PC-9 (cell line): ENCODE data around the gene TMEM87A. TPM values are rescaled to one million over a fixed set of nuclear protein-coding genes. Genes with fewer than 3 reads are reported as not detected.

Experiments
- BruUV-seq: library from RNA; stranded (reverse); fragments of 400-500 nt; replicated peaks from 2 replicates; lab custom pipeline; 2021; lab: Mats Ljungman, UMichigan
- CTCF ChIA-PET: fragments of 300-600 bp; sonication (Branson Sonifier 250); formaldehyde crosslinking; loops from one replicate; lab custom pipeline; 2022; ENCODE audit warnings: antibody characterized with exemption; lab: Charles Lee
- POLR2A ChIA-PET: fragments of 300-600 bp; sonication (Branson Sonifier 250); formaldehyde crosslinking; loops from one replicate; lab custom pipeline; 2022; ENCODE audit warnings: antibody characterized with exemption; ENCODE audit not compliant: unreplicated experiment; lab: Charles Lee
- DNase-seq, 2 experiments: peaks; one replicate each; pipeline versions ENCODE4 v3.0.0 to v3.0.0-alpha.2; 2015 to 2022; ENCODE audit warnings: mixed read lengths in 1 of 2
- H2AFZ ChIP-seq: fragments of 200-600 bp; sonication (generic); 2 replicates; pipeline ENCODE4 v1.8.1; 2017; ENCODE audit warnings: antibody characterized with exemption
- H3F3A ChIP-seq: fragments of 200-600 bp; sonication (generic); 2 replicates; pipeline ENCODE4 v1.8.1; 2017; ENCODE audit warnings: antibody characterized with exemption, mild to moderate bottlenecking, low read depth; ENCODE audit not compliant: insufficient read depth
- H3K27ac ChIP-seq: fragments of 200-600 bp; sonication (generic); 2 replicates; pipeline ENCODE4 v1.6.1; 2016; ENCODE audit warnings: mixed run types
- H3K27me3 ChIP-seq: fragments of 200-600 bp; sonication (generic); 2 replicates; pipeline ENCODE4 v1.6.1; 2016; ENCODE audit warnings: low read depth, mixed run types; ENCODE audit not compliant: insufficient read depth
- H3K36me3 ChIP-seq: fragments of 200-600 bp; sonication (generic); 2 replicates; pipeline ENCODE4 v1.6.1; 2016; ENCODE audit warnings: low read depth, mixed run types
- H3K4me1 ChIP-seq: fragments of 200-600 bp; sonication (generic); replicated peaks from 2 replicates; pipeline ENCODE4 v1.6.1; 2016; ENCODE audit warnings: mixed run types; ENCODE audit not compliant: insufficient read depth
- H3K4me2 ChIP-seq: fragments of 200-600 bp; sonication (generic); 2 replicates; pipeline ENCODE4 v1.6.1; 2017; ENCODE audit warnings: mixed run types
- H3K4me3 ChIP-seq: fragments of 200-600 bp; sonication (generic); 2 replicates; pipeline ENCODE4 v1.6.1; 2016; ENCODE audit warnings: mixed run types
- H3K79me2 ChIP-seq: fragments of 200-600 bp; sonication (generic); 2 replicates; pipeline ENCODE4 v1.6.1; 2017; ENCODE audit warnings: low read depth, mixed run types
- H3K9me2 ChIP-seq: fragments of 200-600 bp; sonication (generic); 2 replicates; pipeline ENCODE4 v1.8.1; 2017; ENCODE audit warnings: mild to moderate bottlenecking; ENCODE audit not compliant: insufficient read depth
- H3K9me3 ChIP-seq: fragments of 200-600 bp; sonication (generic); 2 replicates; pipeline ENCODE4 v1.8.1; 2016; ENCODE audit warnings: low read depth; ENCODE audit not compliant: insufficient read depth
- H4K20me1 ChIP-seq: fragments of 200-600 bp; sonication (generic); 2 replicates; pipeline ENCODE4 v1.8.1; 2017; ENCODE audit not compliant: insufficient read depth
- CTCF ChIP-seq: fragments of 200-600 bp; sonication (generic); conservative IDR thresholded peaks from 2 replicates; pipeline ENCODE4 v1.6.1; 2017; ENCODE audit warnings: mixed run types, antibody characterized with exemption, mild to moderate bottlenecking, moderate library complexity
- EZH2 ChIP-seq: fragments of 200-600 bp; sonication (generic); IDR thresholded peaks from 2 replicates; pipeline ENCODE4 v1.8.0; 2017; ENCODE audit warnings: antibody characterized with exemption, low read depth
- intact Hi-C: fragments of 100-400 bp; cut with micrococcal nuclease; formaldehyde crosslinking; loops from one replicate; pipeline ENCODE4 v1.10.0; 2022; ENCODE audit not compliant: unreplicated experiment
- total RNA-seq: library from RNA; stranded (reverse); gene quantifications from 2 replicates; pipeline ENCODE4 v1.2.3, GENCODE V29; 2021

TMEM87A gene
- total RNA-seq, 1 experiment from 2014 or later: 45.1 TPM

DNA sequence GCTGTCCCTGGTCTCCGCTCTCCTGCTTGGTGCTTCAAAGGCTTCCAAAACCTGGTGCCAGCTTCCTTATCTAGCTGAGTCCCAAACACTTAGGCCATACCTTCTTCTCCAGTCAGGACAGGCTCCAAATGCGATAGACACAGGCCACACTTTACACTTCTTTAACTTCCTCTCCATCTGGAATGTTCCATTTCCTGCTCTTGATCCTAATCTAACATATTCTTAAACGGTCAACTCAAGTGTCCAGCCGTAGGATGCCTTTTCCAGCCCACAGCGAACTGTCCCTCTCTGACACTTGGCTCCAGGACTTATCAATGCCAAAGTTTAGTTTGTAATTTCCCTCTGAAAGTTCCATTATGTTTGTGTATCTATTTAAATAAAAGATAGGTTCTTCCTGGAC is 97.6 kb downstream of the TMEM87A start:
- H3F3A ChIP-seq: no peaks in the 10 kb centered on the region
- H3K27ac ChIP-seq: no peak overlapping the region
- intact Hi-C loops: no loop called here
- ChIA-PET CTCF (no interaction called here), POLR2A (no interaction called here)
- H3K4me2 ChIP-seq: no peak overlapping the region
- no peak for DNase-seq
- BruUV-seq: no TSS peak
- H3K27me3 ChIP-seq: no peaks in the 10 kb centered on the region
- H3K9me3 ChIP-seq: no peaks in the 10 kb centered on the region
- H3K9me2 ChIP-seq: no peaks in the 10 kb centered on the region
- no peak for TF ChIP-seq EZH2
- TF ChIP-seq CTCF: no peak
- no peak overlapping the region for H3K4me3 ChIP-seq
- no peaks in the 10 kb centered on the region for H3K79me2 ChIP-seq
- H3K36me3 ChIP-seq: no peaks in the 10 kb centered on the region
- no peaks in the 10 kb centered on the region for H4K20me1 ChIP-seq
- no peaks in the 10 kb centered on the region for H3K4me1 ChIP-seq
- no peak overlapping the region for H2AFZ ChIP-seq

DNA sequence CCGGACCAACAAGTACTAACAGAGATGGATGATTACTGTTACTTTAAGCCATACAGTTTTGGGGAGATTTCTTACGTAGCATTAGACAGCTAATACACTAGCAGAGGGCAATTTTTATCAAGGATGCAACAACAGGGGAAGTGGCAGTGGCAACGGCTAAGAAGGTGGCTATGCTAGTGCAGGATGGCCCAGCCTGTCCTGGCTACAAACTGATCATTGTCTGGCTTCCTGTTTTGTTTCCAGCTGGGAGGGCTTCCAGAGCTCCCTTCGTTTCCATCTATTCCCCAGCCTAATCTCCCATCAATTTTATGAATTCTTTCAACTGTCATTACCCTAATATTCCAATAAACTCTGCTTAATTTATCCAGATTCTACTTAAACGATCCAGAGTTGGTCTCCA is 100.8 kb downstream of the TMEM87A start:
- H3K4me2 ChIP-seq: no peak overlapping the region
- ChIA-PET CTCF (no interaction called here), POLR2A (no interaction called here)
- H3K27me3 ChIP-seq: no peaks in the 10 kb centered on the region
- H4K20me1 ChIP-seq: no peaks in the 10 kb centered on the region
- H3K27ac ChIP-seq: no peak overlapping the region
- H3K4me3 ChIP-seq: no peak overlapping the region
- no peak for DNase-seq
- no TSS peak for BruUV-seq
- H3F3A ChIP-seq: no peaks in the 10 kb centered on the region
- TF ChIP-seq EZH2: no peak
- no peaks in the 10 kb centered on the region for H3K9me2 ChIP-seq
- no peaks in the 10 kb centered on the region for H3K9me3 ChIP-seq
- H2AFZ ChIP-seq: no peak overlapping the region
- no peaks in the 10 kb centered on the region for H3K79me2 ChIP-seq
- intact Hi-C loops: no loop called here
- peaks cover 4% of the 10 kb centered on the region; the same call in 1 of the 2 replicates for H3K36me3 ChIP-seq
- H3K4me1 ChIP-seq: no peaks in the 10 kb centered on the region

DNA sequence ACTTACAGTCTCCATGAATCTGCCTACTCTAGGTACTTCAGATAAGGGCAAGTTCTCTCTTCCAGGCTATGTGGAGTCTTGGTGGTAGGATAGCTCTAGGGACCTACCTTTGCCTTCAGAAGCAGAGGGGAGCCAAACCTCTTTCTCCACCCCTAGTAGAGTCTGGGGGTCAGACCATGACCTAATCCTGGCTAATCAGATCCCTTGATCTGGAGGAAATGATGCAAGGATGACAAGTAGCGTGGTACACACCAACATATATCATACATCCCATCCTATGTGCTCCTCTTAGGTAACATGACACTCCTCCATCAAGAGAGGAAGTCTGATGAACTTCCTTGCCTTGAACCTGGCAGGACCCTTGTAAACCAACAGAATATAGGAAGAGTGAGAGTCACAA is 101.4 kb downstream of the TMEM87A start:
- H3K4me2 ChIP-seq: no peak overlapping the region
- no peaks in the 10 kb centered on the region for H3K9me2 ChIP-seq
- H3K27ac ChIP-seq: no peak overlapping the region
- TF ChIP-seq EZH2: no peak
- no peak for TF ChIP-seq CTCF
- intact Hi-C loops: no loop called here
- no peaks in the 10 kb centered on the region for H3K4me1 ChIP-seq
- H3K9me3 ChIP-seq: no peaks in the 10 kb centered on the region
- H3K4me3 ChIP-seq: no peak overlapping the region
- CTCF ChIA-PET: no interaction called here
- DNase-seq: no peak
- BruUV-seq: no TSS peak
- H3K36me3 ChIP-seq: peaks cover 4% of the 10 kb centered on the region; the same call in 1 of the 2 replicates
- H3K79me2 ChIP-seq: no peaks in the 10 kb centered on the region
- no peaks in the 10 kb centered on the region for H4K20me1 ChIP-seq
- no peak overlapping the region for H2AFZ ChIP-seq
- H3K27me3 ChIP-seq: no peaks in the 10 kb centered on the region
- POLR2A ChIA-PET: no interaction called here
- no peaks in the 10 kb centered on the region for H3F3A ChIP-seq

DNA sequence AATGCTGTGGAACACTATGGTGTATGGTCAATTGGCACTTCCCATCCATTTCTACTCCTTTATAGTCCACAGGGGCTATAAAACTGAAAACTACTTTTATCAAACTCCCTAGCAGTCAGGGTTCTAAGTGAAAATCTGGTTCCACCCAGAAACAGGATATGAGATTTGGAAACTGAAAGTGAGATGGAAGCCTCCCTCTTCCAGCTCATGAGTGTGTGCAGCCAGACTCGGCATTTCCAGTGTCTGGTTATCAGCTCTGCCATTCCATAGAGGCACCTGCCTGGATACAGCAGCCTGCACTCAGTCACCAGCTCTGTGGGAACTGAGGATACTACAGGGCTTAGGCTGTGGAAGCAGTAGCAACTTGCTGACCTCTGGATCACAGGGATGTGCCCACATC is 102.1 kb downstream of the TMEM87A start:
- Histone ChIP-seq H3K27ac (no peak overlapping the region), H3K4me2 (no peak overlapping the region), H3F3A (no peaks in the 10 kb centered on the region), H3K4me3 (no peak overlapping the region), H3K36me3 (peaks cover 4% of the 10 kb centered on the region; the same call in 1 of the 2 replicates), H3K9me3 (no peaks in the 10 kb centered on the region), H3K79me2 (no peaks in the 10 kb centered on the region), H2AFZ (no peak overlapping the region), H3K9me2 (no peaks in the 10 kb centered on the region), H4K20me1 (no peaks in the 10 kb centered on the region), H3K27me3 (no peaks in the 10 kb centered on the region), H3K4me1 (no peaks in the 10 kb centered on the region)
- no peak for DNase-seq
- no peak for TF ChIP-seq CTCF
- no peak for TF ChIP-seq EZH2
- intact Hi-C loops: no loop called here
- BruUV-seq: no TSS peak
- ChIA-PET CTCF (no interaction called here), POLR2A (no interaction called here)
